ENCODE measurements around the gene FES. TPM values are rescaled to one million over a fixed set of nuclear protein-coding genes. Genes with fewer than 3 reads are reported as not detected.

FES gene
- total and polyA plus RNA-seq, 2 donors from 2014 or later = 9.3 to 33.5 TPM

- Histone ChIP-seq H3K36me3 (ENCODE audit: control insufficient read depth in 2 of 3, insufficient read depth in 3 of 3, low read length in 3 of 3) (peaks cover 0 to 5% (median 4%) of the 10 kb centered on the region in 3 donors), H3K9ac (ENCODE audit: low read length in 3 of 3) (no peak overlapping the region), H3K27ac (ENCODE audit: low read depth in 2 of 2, low read length in 2 of 2) (no peak overlapping the region), H3K4me3 (ENCODE audit: low read length in 3 of 3) (no peak overlapping the region), H3K27me3 (ENCODE audit: control insufficient read depth, insufficient read depth, low read length) (no peaks in the 10 kb centered on the region), H3K4me1 (ENCODE audit: control insufficient read depth in 2 of 3, insufficient read depth in 2 of 3, low read depth in 1 of 3, low read length in 3 of 3) (peaks cover 0 to 1% (median 0%) of the 10 kb centered on the region in 3 donors), H3K9me3 (ENCODE audit: control insufficient read depth in 2 of 3, insufficient read depth in 1 of 3, low read length in 3 of 3) (no peaks in the 10 kb centered on the region)
- FAIRE-seq (no peak), DNase-seq (peak in 1 of 5 donors; percentile 73)
- intact Hi-C loops (cut with DNase I) = no loop called here
- TF ChIP-seq CTCF (IDR thresholded peaks at IDR 0.05; ENCODE audit: borderline replicate concordance, extremely low read depth, insufficient read depth) = no peak
Observed at GRCh38 chr15:90890839-90891238, 6.5 kb downstream of the FES start.

GRCh38 chr15:90891346-90891949, 7.1 kb downstream of the FES start:
- Histone ChIP-seq H3K9me3 (ENCODE audit: control insufficient read depth in 2 of 3, insufficient read depth in 1 of 3, low read length in 3 of 3) (no peaks in the 10 kb centered on the region), H3K4me3 (ENCODE audit: low read length in 3 of 3) (no peak overlapping the region), H3K27me3 (ENCODE audit: control insufficient read depth, insufficient read depth, low read length) (no peaks in the 10 kb centered on the region), H3K9ac (ENCODE audit: low read length in 3 of 3) (no peak overlapping the region), H3K4me1 (ENCODE audit: control insufficient read depth in 2 of 3, insufficient read depth in 2 of 3, low read depth in 1 of 3, low read length in 3 of 3) (no peaks in the 10 kb centered on the region), H3K36me3 (ENCODE audit: control insufficient read depth in 2 of 3, insufficient read depth in 3 of 3, low read length in 3 of 3) (peaks cover 0 to 5% (median 4%) of the 10 kb centered on the region in 3 donors), H3K27ac (ENCODE audit: low read depth in 2 of 2, low read length in 2 of 2) (no peak overlapping the region)
- no peak for TF ChIP-seq CTCF (IDR thresholded peaks at IDR 0.05; ENCODE audit: borderline replicate concordance, extremely low read depth, insufficient read depth)
- FAIRE-seq (no peak), DNase-seq (no peak)
- intact Hi-C loops (cut with DNase I) = no loop called here

GRCh38 chr15:90892023-90892422, 7.7 kb downstream of the FES start:
- H3K27me3 ChIP-seq (ENCODE audit: control insufficient read depth, insufficient read depth, low read length) = no peaks in the 10 kb centered on the region
- H3K9me3 ChIP-seq (ENCODE audit: control insufficient read depth in 2 of 3, insufficient read depth in 1 of 3, low read length in 3 of 3) = no peaks in the 10 kb centered on the region
- DNase-seq (peak in 1 of 5 donors; percentile 60), FAIRE-seq (no peak)
- no peak for TF ChIP-seq CTCF (IDR thresholded peaks at IDR 0.05; ENCODE audit: borderline replicate concordance, extremely low read depth, insufficient read depth)
- H3K36me3 ChIP-seq (ENCODE audit: control insufficient read depth in 2 of 3, insufficient read depth in 3 of 3, low read length in 3 of 3) = peaks cover 0 to 4% (median 4%) of the 10 kb centered on the region in 3 donors
- no peaks in the 10 kb centered on the region for H3K4me1 ChIP-seq (ENCODE audit: control insufficient read depth in 2 of 3, insufficient read depth in 2 of 3, low read depth in 1 of 3, low read length in 3 of 3)
- intact Hi-C loops (cut with DNase I) = no loop called here
- H3K27ac ChIP-seq (ENCODE audit: low read depth in 2 of 2, low read length in 2 of 2) = no peak overlapping the region
- no peak overlapping the region for H3K9ac ChIP-seq (ENCODE audit: low read length in 3 of 3)
- H3K4me3 ChIP-seq (ENCODE audit: low read length in 3 of 3) = no peak overlapping the region

All from kidney (tissue), 14 donors.